MM.1S (cell line): Measurements from ENCODE around the gene PRLHR.

Source experiments
- CTCF ChIP-seq: fragments of 300-600 bp; sonication (generic); IDR thresholded peaks from 2 replicates; pipeline ENCODE4 v1.5.1; 2016; ENCODE audit warnings: antibody characterized with exemption, low read length, mixed read lengths
- EZH2 ChIP-seq: fragments of 300-600 bp; sonication (generic); optimal IDR thresholded peaks from 2 replicates; pipeline ENCODE3; 2017; ENCODE audit warnings: low read depth, mild to moderate bottlenecking, antibody characterized with exemption, low read length, mixed read lengths

DNA sequence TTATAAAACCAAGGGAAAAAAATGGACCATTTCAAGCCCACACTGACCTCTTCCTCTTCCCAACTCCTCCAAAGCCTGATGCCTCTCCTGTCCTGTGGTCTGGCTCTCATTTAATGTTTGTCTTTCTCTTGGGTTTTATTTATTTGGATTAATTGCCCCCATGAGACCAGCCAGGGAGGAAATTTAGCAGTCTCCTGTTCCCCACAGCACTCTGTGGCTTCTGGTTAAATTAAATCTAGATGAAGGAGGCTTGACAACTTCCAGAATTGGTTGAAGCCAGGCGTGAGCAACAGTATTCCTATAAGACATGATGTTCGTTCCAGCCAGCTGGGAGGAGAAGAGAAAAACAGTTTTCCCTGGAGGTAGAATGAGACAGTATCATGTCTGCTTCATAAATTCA lies 15.1 kb upstream of the PRLHR start:
- no peak for TF ChIP-seq CTCF
- TF ChIP-seq EZH2, result no peak
